ENCODE results near the gene DLGAP1.

DNA sequence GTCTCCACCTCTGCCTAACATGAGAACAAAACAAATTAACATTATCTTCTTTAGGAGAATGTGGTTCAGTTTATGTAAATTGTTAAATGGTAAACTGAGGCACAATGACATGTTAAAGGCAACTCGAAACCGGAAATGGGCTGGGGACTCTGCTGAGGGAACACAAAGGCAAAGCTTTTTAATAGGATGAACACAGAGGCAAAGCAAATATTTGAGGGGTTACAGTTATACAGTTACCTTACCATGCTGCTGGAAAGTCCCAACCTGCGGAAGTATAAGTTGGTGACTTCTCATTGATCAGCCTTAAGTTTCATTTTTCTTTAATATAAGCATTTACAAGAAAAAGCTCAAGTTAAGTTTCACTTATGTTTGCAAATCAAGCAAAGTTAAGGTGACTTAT, 195.0 kb downstream of the DLGAP1 start:
- TF ChIP-seq, protein P1, sequence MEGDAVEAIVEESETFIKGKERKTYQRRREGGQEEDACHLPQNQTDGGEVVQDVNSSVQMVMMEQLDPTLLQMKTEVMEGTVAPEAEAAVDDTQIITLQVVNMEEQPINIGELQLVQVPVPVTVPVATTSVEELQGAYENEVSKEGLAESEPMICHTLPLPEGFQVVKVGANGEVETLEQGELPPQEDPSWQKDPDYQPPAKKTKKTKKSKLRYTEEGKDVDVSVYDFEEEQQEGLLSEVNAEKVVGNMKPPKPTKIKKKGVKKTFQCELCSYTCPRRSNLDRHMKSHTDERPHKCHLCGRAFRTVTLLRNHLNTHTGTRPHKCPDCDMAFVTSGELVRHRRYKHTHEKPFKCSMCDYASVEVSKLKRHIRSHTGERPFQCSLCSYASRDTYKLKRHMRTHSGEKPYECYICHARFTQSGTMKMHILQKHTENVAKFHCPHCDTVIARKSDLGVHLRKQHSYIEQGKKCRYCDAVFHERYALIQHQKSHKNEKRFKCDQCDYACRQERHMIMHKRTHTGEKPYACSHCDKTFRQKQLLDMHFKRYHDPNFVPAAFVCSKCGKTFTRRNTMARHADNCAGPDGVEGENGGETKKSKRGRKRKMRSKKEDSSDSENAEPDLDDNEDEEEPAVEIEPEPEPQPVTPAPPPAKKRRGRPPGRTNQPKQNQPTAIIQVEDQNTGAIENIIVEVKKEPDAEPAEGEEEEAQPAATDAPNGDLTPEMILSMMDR (IDR thresholded peaks at IDR 0.05; ENCODE audit: low read depth, low read length), result no peak
- TF ChIP-seq EZH2phosphoT487 (IDR thresholded peaks at IDR 0.05; ENCODE audit: low read depth), result no peak
